GM21528 (cell line): ENCODE measurements around the gene SLC35F4.

Experiments
- ATAC-seq: cut with Tn5 transposase; IDR thresholded peaks from one replicate; pipeline ENCODE4 v1.9.1; 2021; ENCODE audit warnings: mild to moderate bottlenecking, moderate library complexity; ENCODE audit not compliant: unreplicated experiment, low FRiP score

SLC35F4 gene

GRCh38 chr14:57851354-57851753 lies 14.5 kb downstream of the SLC35F4 start:
- no peak for ATAC-seq

- ATAC-seq = no peak
Measured at GRCh38 chr14:57848786-57849185, 17.1 kb downstream of the SLC35F4 start.

GRCh38 chr14:57848353-57848752 lies 17.5 kb downstream of the SLC35F4 start:
- ATAC-seq = no peak

GRCh38 chr14:57847706-57848105 lies 18.2 kb downstream of the SLC35F4 start:
- no peak for ATAC-seq

- ATAC-seq = no peak
Measured at GRCh38 chr14:57847096-57847495, 18.8 kb downstream of the SLC35F4 start.

- ATAC-seq = no peak
Measured at GRCh38 chr14:57846596-57846995, 19.3 kb downstream of the SLC35F4 start.

- ATAC-seq = no peak
Measured at GRCh38 chr14:57845802-57846531, 19.9 kb downstream of the SLC35F4 start.

GRCh38 chr14:57845316-57845715 lies 20.6 kb downstream of the SLC35F4 start:
- no peak for ATAC-seq

GRCh38 chr14:57837267-57837666 lies 28.6 kb downstream of the SLC35F4 start:
- no peak for ATAC-seq

GRCh38 chr14:57835766-57836165 lies 30.1 kb downstream of the SLC35F4 start:
- no peak for ATAC-seq

- ATAC-seq = no peak
Measured at GRCh38 chr14:57834961-57835360, 30.9 kb downstream of the SLC35F4 start.

GRCh38 chr14:57834001-57834598 lies 31.8 kb downstream of the SLC35F4 start:
- ATAC-seq = no peak

- ATAC-seq = no peak
Measured at GRCh38 chr14:57833323-57833722, 32.6 kb downstream of the SLC35F4 start.

- no peak for ATAC-seq
Measured at GRCh38 chr14:57831981-57832380, 33.9 kb downstream of the SLC35F4 start.

GRCh38 chr14:57828713-57829112 lies 37.2 kb downstream of the SLC35F4 start:
- no peak for ATAC-seq

- no peak for ATAC-seq
Measured at GRCh38 chr14:57823015-57823660, 42.8 kb downstream of the SLC35F4 start.

GRCh38 chr14:57822081-57822480 lies 43.8 kb downstream of the SLC35F4 start:
- ATAC-seq = no peak

GRCh38 chr14:57820581-57820980 lies 45.3 kb downstream of the SLC35F4 start:
- no peak for ATAC-seq

GRCh38 chr14:57818511-57818910 lies 47.4 kb downstream of the SLC35F4 start:
- ATAC-seq = no peak

- no peak for ATAC-seq
Measured at GRCh38 chr14:57816568-57817284, 49.2 kb downstream of the SLC35F4 start.

GRCh38 chr14:57814726-57815125 lies 51.2 kb downstream of the SLC35F4 start:
- ATAC-seq = no peak
